ENCODE results near the gene FN1. TPM values are rescaled to one million over a fixed set of nuclear protein-coding genes. Genes with fewer than 3 reads are reported as not detected.

Gene FN1
- total RNA-seq, 3 donors from 2014 or later (not counting 1 experiment from before 2014, with no cell fraction given) = 0.30 TPM; not detected in 2

- peaks cover 5 to 6% of the 10 kb centered on the region in 2 donors for H3K27me3 Mint-ChIP-seq (ENCODE audit: low read depth in 2 of 2)
- intact Hi-C loops (cut with micrococcal nuclease) = no loop called here
- no peaks in the 10 kb centered on the region for H3K4me1 Mint-ChIP-seq
- Histone ChIP-seq H3K36me3 (ENCODE audit: control insufficient read depth, insufficient read depth, low read length) (no peaks in the 10 kb centered on the region), H3K27me3 (ENCODE audit: control insufficient read depth, insufficient read depth, low read length) (no peaks in the 10 kb centered on the region), H3K9me3 (ENCODE audit: control insufficient read depth, insufficient read depth, low read length) (no peaks in the 10 kb centered on the region), H3K27ac (ENCODE audit: low read length) (no peak overlapping the region), H3K4me1 (ENCODE audit: control insufficient read depth, insufficient read depth, low read length) (no peaks in the 10 kb centered on the region), H3K4me3 (ENCODE audit: low read length) (no peak overlapping the region)
- DNase-seq = no peak
- no peaks in the 10 kb centered on the region for H3K9me3 Mint-ChIP-seq
- ATAC-seq = no peak
- 96% methylated on average over 8 of the region's 11 CpGs for WGBS (ENCODE audit: insufficient coverage)
- no peak overlapping the region for H3K27ac Mint-ChIP-seq
- no peak overlapping the region for H3K4me3 Mint-ChIP-seq
- no peaks in the 10 kb centered on the region for H3K36me3 Mint-ChIP-seq
- TF ChIP-seq CTCF (IDR thresholded peaks at IDR 0.05) = no peak
These were observed 29.9 kb downstream of the FN1 start for GRCh38 chr2:215405722-215406581.

GRCh38 chr2:215404348-215405012 lies 31.4 kb downstream of the FN1 start:
- DNase-seq (no peak), ATAC-seq (no peak)
- Mint-ChIP-seq H3K4me1 (no peaks in the 10 kb centered on the region), H3K36me3 (no peaks in the 10 kb centered on the region), H3K27ac (no peak overlapping the region), H3K9me3 (no peaks in the 10 kb centered on the region), H3K27me3 (ENCODE audit: low read depth in 2 of 2) (peaks cover 5 to 6% of the 10 kb centered on the region in 2 donors), H3K4me3 (no peak overlapping the region)
- Histone ChIP-seq H3K27ac (ENCODE audit: low read length) (no peak overlapping the region), H3K4me3 (ENCODE audit: low read length) (no peak overlapping the region), H3K4me1 (ENCODE audit: control insufficient read depth, insufficient read depth, low read length) (no peaks in the 10 kb centered on the region), H3K27me3 (ENCODE audit: control insufficient read depth, insufficient read depth, low read length) (no peaks in the 10 kb centered on the region), H3K36me3 (ENCODE audit: control insufficient read depth, insufficient read depth, low read length) (no peaks in the 10 kb centered on the region), H3K9me3 (ENCODE audit: control insufficient read depth, insufficient read depth, low read length) (no peaks in the 10 kb centered on the region)
- 89% methylated on average over 8 of the region's 8 CpGs for WGBS (ENCODE audit: insufficient coverage)
- TF ChIP-seq CTCF (IDR thresholded peaks at IDR 0.05) = no peak
- intact Hi-C loops (cut with micrococcal nuclease) = no loop called here

- H3K27me3 Mint-ChIP-seq (ENCODE audit: low read depth in 2 of 2) = peaks cover 9 to 13% of the 10 kb centered on the region in 2 donors
- no peaks in the 10 kb centered on the region for H3K27me3 ChIP-seq (ENCODE audit: control insufficient read depth, insufficient read depth, low read length)
- no peak for TF ChIP-seq CTCF (IDR thresholded peaks at IDR 0.05)
- H3K9me3 ChIP-seq (ENCODE audit: control insufficient read depth, insufficient read depth, low read length) = no peaks in the 10 kb centered on the region
- 79% methylated on average over 7 of the region's 10 CpGs for WGBS (ENCODE audit: insufficient coverage)
- no peaks in the 10 kb centered on the region for H3K4me1 Mint-ChIP-seq
- no peaks in the 10 kb centered on the region for H3K9me3 Mint-ChIP-seq
- no peak for DNase-seq
- no peaks in the 10 kb centered on the region for H3K36me3 Mint-ChIP-seq
- no peaks in the 10 kb centered on the region for H3K4me1 ChIP-seq (ENCODE audit: control insufficient read depth, insufficient read depth, low read length)
- intact Hi-C loops (cut with micrococcal nuclease) = no loop called here
- ATAC-seq = no peak
- H3K27ac Mint-ChIP-seq = no peak overlapping the region
- no peaks in the 10 kb centered on the region for H3K36me3 ChIP-seq (ENCODE audit: control insufficient read depth, insufficient read depth, low read length)
- no peak overlapping the region for H3K4me3 Mint-ChIP-seq
- no peak overlapping the region for H3K4me3 ChIP-seq (ENCODE audit: low read length)
- no peak overlapping the region for H3K27ac ChIP-seq (ENCODE audit: low read length)
These were observed 32.2 kb downstream of the FN1 start for GRCh38 chr2:215403441-215404347.
